SK-N-SH treated with all-trans-retinoic acid at 6 μM for 48 hours (cell line): ENCODE data around the gene RNGTT.

Source experiments
- ARNTL ChIP-seq: fragments of 450-650 bp; formaldehyde crosslinking; IDR thresholded peaks from 2 replicates; pipeline ENCODE4 v1.5.0; 2020; ENCODE audit warnings: low read depth, mild to moderate bottlenecking, moderate library complexity, borderline replicate concordance
- BACH2 ChIP-seq: fragments of 250-450 bp; sonication (Bioruptor Pico); IDR thresholded peaks from 2 replicates; pipeline ENCODE4 v1.9.0; 2021; ENCODE audit warnings: mild to moderate bottlenecking, borderline replicate concordance
- CSDC2 ChIP-seq: fragments of 250-450 bp; sonication (Bioruptor Pico); IDR thresholded peaks from 2 replicates; pipeline ENCODE4 v1.5.0; 2020; ENCODE audit warnings: mild to moderate bottlenecking, moderate library complexity
- ISL1 ChIP-seq: fragments of 250-450 bp; sonication (Bioruptor Pico); IDR thresholded peaks from 2 replicates; pipeline ENCODE4 v2.1.2; 2022; ENCODE audit warnings: mild to moderate bottlenecking, moderate library complexity
- RARB ChIP-seq: fragments of 250-450 bp; sonication (Bioruptor Pico); IDR thresholded peaks from 2 replicates; pipeline ENCODE4 v1.8.0; 2021; ENCODE audit warnings: mild to moderate bottlenecking, moderate library complexity
- ZFP3 ChIP-seq: fragments of 250-450 bp; sonication (Bioruptor Pico); IDR thresholded peaks from 2 replicates; pipeline ENCODE4 v1.5.0; 2020; ENCODE audit warnings: mild to moderate bottlenecking, moderate library complexity
- ZNF70 ChIP-seq: fragments of 450-650 bp; formaldehyde crosslinking; IDR thresholded peaks from 2 replicates; pipeline ENCODE4 v1.5.0; 2020; ENCODE audit warnings: mild to moderate bottlenecking, moderate library complexity
- TF ChIP-seq, protein P1 (sequence below): fragments of 250-450 bp; sonication (Bioruptor Pico); IDR thresholded peaks from 2 replicates; pipeline ENCODE4 v1.8.0; 2020; ENCODE audit warnings: mild to moderate bottlenecking, moderate library complexity, borderline replicate concordance
- TF ChIP-seq, protein P2 (sequence below): fragments of 250-450 bp; sonication (Bioruptor Pico); IDR thresholded peaks from 2 replicates; pipeline ENCODE4 v1.5.1; 2020; ENCODE audit warnings: low read depth, mild to moderate bottlenecking, moderate library complexity

DNA sequence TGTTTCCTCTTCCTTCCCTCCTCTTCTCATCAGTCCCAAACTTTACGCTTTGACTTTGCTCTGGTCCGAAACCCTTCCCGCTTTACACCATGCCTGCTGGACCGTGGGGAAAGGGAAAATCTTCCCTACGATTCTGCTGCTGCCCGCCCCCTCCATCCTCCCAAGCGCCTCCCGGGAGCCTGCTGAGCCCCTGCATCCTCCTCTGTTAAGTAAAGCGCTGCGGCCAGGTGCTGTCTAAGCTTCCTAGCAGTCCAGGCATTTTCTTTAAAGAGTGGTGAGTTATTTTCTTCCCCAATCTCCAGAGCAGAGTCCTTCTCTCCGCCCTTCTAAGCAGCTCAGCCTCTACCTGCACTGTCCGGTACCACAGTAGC, 376.3 kb downstream of the RNGTT start:
- TF ChIP-seq ARNTL (CRISPR knock-in tag) (no peak), CSDC2 (no peak), ZFP3 (no peak), RARB (CRISPR knock-in tag) (no peak), BACH2 (CRISPR knock-in tag) (no peak), ZNF70 (CRISPR knock-in tag) (no peak), ISL1 (CRISPR knock-in tag) (no peak)
- TF ChIP-seq, protein P1, sequence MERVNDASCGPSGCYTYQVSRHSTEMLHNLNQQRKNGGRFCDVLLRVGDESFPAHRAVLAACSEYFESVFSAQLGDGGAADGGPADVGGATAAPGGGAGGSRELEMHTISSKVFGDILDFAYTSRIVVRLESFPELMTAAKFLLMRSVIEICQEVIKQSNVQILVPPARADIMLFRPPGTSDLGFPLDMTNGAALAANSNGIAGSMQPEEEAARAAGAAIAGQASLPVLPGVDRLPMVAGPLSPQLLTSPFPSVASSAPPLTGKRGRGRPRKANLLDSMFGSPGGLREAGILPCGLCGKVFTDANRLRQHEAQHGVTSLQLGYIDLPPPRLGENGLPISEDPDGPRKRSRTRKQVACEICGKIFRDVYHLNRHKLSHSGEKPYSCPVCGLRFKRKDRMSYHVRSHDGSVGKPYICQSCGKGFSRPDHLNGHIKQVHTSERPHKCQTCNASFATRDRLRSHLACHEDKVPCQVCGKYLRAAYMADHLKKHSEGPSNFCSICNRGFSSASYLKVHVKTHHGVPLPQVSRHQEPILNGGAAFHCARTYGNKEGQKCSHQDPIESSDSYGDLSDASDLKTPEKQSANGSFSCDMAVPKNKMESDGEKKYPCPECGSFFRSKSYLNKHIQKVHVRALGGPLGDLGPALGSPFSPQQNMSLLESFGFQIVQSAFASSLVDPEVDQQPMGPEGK (CRISPR knock-in tag): no peak
- TF ChIP-seq, protein P2, sequence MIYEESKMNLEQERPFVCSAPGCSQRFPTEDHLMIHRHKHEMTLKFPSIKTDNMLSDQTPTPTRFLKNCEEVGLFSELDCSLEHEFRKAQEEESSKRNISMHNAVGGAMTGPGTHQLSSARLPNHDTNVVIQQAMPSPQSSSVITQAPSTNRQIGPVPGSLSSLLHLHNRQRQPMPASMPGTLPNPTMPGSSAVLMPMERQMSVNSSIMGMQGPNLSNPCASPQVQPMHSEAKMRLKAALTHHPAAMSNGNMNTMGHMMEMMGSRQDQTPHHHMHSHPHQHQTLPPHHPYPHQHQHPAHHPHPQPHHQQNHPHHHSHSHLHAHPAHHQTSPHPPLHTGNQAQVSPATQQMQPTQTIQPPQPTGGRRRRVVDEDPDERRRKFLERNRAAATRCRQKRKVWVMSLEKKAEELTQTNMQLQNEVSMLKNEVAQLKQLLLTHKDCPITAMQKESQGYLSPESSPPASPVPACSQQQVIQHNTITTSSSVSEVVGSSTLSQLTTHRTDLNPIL (CRISPR knock-in tag): no peak
